K562 (cell line): ENCODE data around the gene CMTM4. TPM values are rescaled to one million over a fixed set of nuclear protein-coding genes. Genes with fewer than 3 reads are reported as not detected.

ENCODE experiments used
- ARNT ChIP-seq, 2 experiments: fragments of 450-650 bp; IDR thresholded peaks; 2 replicates each; pipeline ENCODE4 v1.6.1; 2016; ENCODE audit warnings: mild to moderate bottlenecking in 1 of 2
- BCOR ChIP-seq: fragments of 450-650 bp; IDR thresholded peaks from 2 replicates; pipeline ENCODE4 v1.6.1; 2016
- EP400 ChIP-seq: fragments of 450-650 bp; IDR thresholded peaks from 2 replicates; pipeline ENCODE4 v1.6.1; 2017; ENCODE audit warnings: antibody characterized with exemption, mild to moderate bottlenecking, moderate library complexity
- EWSR1 ChIP-seq: fragments of 450-650 bp; IDR thresholded peaks from 2 replicates; pipeline ENCODE4 v1.6.1; 2018; ENCODE audit warnings: borderline replicate concordance, mild to moderate bottlenecking, low read depth, moderate library complexity; ENCODE audit not compliant: partially characterized antibody
- GATAD2A ChIP-seq: fragments of 450-650 bp; IDR thresholded peaks from 2 replicates; pipeline ENCODE4 v1.6.1; 2017
- HDAC6 ChIP-seq: IDR thresholded peaks from 2 replicates; pipeline ENCODE4 v1.6.1; 2012; ENCODE audit warnings: low read depth, mild to moderate bottlenecking, control low read depth, inconsistent platforms, low read length, moderate library complexity
- NFRKB ChIP-seq: fragments of 450-650 bp; IDR thresholded peaks from 2 replicates; pipeline ENCODE4 v1.6.1; 2016; ENCODE audit warnings: low read depth
- RFX1 ChIP-seq: fragments of 450-650 bp; IDR thresholded peaks from 2 replicates; pipeline ENCODE4 v1.6.1; 2016; ENCODE audit warnings: mild to moderate bottlenecking, moderate library complexity
- SAP30 ChIP-seq: fragments of 200-600 bp; sonication (generic); IDR thresholded peaks from 2 replicates; pipeline ENCODE4 v1.6.1; 2012; ENCODE audit warnings: borderline replicate concordance, low read depth, mild to moderate bottlenecking, moderate library complexity, low read length, control low read depth, inconsistent platforms; ENCODE audit not compliant: insufficient read depth, poor library complexity, severe bottlenecking
- SMAD4 ChIP-seq: fragments of 250-450 bp; sonication (Bioruptor Pico); conservative IDR thresholded peaks from 2 replicates; pipeline ENCODE4 v1.8.0; 2021; ENCODE audit warnings: inconsistent platforms, mild to moderate bottlenecking, moderate library complexity
- TAF7 ChIP-seq: fragments of 450-650 bp; IDR thresholded peaks from 2 replicates; pipeline ENCODE4 v1.6.1; 2016; ENCODE audit warnings: missing genetic modification characterization, missing compliant biosample characterization
- YBX1 ChIP-seq: fragments of 450-650 bp; IDR thresholded peaks from 2 replicates; pipeline ENCODE4 v1.7.1; 2016; ENCODE audit warnings: mild to moderate bottlenecking
- ZKSCAN3 ChIP-seq: fragments of 250-450 bp; sonication (Bioruptor Pico); IDR thresholded peaks from 2 replicates; pipeline ENCODE4 v1.4.0; 2020
- ZNF384 ChIP-seq: IDR thresholded peaks from 2 replicates; pipeline ENCODE4 v1.6.1; 2012; ENCODE audit warnings: low read depth, low read length, improper control_type of control experiment
- polyA plus RNA-seq, 8 experiments: library from polyadenylated mRNA; depleted of rRNA in 4 of 8; stranded (reverse) in 5 of 8; unstranded in 3 of 8; fragments of >200 nt; fragmentation: Nextera tagmentation in 2 of 8; fragmentation: Illumina TruSeq in 1 of 8; extraction: Ambion mirVana in 2 of 8; extraction: Trizol in 1 of 8; gene quantifications; 2 replicates each; pipeline versions ENCODE4 v1.2.1 to v1.2.3, GENCODE V29; 2011 to 2014; ENCODE audit warnings: inconsistent platforms in 1 of 8, missing spikeins in 1 of 8
- total RNA-seq, 7 experiments: library from RNA; depleted of rRNA in 6 of 7; stranded (reverse); fragments of >200 nt in 6 of 7; fragmentation: Illumina TruSeq in 2 of 7; extraction: Trizol in 2 of 7; gene quantifications; 2 replicates each; pipeline versions ENCODE4 v1.2.1 to v1.2.3, GENCODE V29; 2011 to 2021; ENCODE audit warnings: low replicate concordance in 1 of 7
- TF ChIP-seq, protein P1 (sequence below): IDR thresholded peaks from 3 replicates; pipeline ENCODE4 v1.6.1; 2011; ENCODE audit warnings: borderline replicate concordance, mild to moderate bottlenecking, moderate library complexity; ENCODE audit not compliant: insufficient read length; ENCODE audit errors: extremely low read depth
- TF ChIP-seq, protein P2 (sequence below), 2 experiments: IDR thresholded peaks in 1 of 2; conservative IDR thresholded peaks in 1 of 2; 2 replicates each; pipeline ENCODE4 v1.6.1; 2016; ENCODE audit warnings: low read depth in 2 of 2, mild to moderate bottlenecking in 1 of 2, missing compliant biosample characterization in 1 of 2, missing genetic modification characterization in 1 of 2, moderate library complexity in 1 of 2
- TF ChIP-seq, protein P3 (sequence below): fragments of 450-650 bp; IDR thresholded peaks from 2 replicates; pipeline ENCODE4 v1.6.1; 2017; ENCODE audit warnings: mild to moderate bottlenecking, moderate library complexity
- TF ChIP-seq, protein P4 (sequence below): sonication (generic); formaldehyde crosslinking; IDR thresholded peaks from 2 replicates; pipeline ENCODE4 v1.8.1; 2023; ENCODE audit warnings: mild to moderate bottlenecking, missing genetic modification reagents

CMTM4 gene
- total and polyA plus RNA-seq, 9 of the 15 experiments (the other 6 are each of a cell fraction or from before 2014, with no cell fraction given): 2.0 to 21.3 (median 12.5) TPM

DNA sequence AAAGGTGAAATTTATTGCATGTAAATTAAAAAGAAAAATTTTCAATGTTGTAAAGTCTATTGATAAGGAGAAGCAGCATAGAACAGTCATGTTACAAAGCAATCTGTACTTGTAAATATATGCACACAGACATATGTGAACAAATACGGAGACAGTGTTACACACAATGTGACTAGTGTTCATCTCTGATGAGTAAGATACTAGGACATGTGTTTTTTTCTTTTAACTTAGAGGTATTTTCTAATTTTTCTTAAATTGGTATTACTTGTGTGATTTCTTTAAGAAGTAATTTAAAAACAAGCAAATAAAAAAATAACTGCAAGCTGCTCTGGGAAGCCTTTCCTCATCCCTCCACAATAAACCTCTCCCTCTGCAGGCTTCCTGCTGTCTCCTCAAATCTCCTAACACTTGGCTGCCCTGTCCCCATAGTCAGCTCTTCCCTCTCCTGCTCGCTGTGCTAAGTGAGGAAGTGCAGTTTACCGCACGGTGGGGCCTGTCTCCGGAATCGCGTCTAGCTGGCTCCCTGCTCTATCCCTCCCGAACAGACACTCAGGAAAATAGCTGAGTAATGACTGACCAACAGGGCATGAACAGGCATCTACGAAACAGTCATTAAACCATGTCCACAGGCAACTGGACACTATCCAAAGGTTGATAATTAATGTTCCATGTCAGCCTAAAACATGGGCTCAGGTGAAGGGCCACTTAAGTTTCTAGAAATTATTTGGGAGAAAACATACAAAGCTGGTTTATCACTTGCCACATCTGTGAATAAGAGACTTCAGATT lies 35.9 kb downstream of the CMTM4 start (continued):
- no peak for TF ChIP-seq HDAC6
- TF ChIP-seq GATAD2A: no peak
- no peak for TF ChIP-seq EWSR1
- TF ChIP-seq SAP30: no peak
- no peak for TF ChIP-seq ZKSCAN3 (CRISPR knock-in tag)
- TF ChIP-seq, protein P1, sequence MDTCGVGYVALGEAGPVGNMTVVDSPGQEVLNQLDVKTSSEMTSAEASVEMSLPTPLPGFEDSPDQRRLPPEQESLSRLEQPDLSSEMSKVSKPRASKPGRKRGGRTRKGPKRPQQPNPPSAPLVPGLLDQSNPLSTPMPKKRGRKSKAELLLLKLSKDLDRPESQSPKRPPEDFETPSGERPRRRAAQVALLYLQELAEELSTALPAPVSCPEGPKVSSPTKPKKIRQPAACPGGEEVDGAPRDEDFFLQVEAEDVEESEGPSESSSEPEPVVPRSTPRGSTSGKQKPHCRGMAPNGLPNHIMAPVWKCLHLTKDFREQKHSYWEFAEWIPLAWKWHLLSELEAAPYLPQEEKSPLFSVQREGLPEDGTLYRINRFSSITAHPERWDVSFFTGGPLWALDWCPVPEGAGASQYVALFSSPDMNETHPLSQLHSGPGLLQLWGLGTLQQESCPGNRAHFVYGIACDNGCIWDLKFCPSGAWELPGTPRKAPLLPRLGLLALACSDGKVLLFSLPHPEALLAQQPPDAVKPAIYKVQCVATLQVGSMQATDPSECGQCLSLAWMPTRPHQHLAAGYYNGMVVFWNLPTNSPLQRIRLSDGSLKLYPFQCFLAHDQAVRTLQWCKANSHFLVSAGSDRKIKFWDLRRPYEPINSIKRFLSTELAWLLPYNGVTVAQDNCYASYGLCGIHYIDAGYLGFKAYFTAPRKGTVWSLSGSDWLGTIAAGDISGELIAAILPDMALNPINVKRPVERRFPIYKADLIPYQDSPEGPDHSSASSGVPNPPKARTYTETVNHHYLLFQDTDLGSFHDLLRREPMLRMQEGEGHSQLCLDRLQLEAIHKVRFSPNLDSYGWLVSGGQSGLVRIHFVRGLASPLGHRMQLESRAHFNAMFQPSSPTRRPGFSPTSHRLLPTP: no peak
- TF ChIP-seq RFX1: no peak
- TF ChIP-seq TAF7 (tag): no peak
- TF ChIP-seq, protein P2, sequence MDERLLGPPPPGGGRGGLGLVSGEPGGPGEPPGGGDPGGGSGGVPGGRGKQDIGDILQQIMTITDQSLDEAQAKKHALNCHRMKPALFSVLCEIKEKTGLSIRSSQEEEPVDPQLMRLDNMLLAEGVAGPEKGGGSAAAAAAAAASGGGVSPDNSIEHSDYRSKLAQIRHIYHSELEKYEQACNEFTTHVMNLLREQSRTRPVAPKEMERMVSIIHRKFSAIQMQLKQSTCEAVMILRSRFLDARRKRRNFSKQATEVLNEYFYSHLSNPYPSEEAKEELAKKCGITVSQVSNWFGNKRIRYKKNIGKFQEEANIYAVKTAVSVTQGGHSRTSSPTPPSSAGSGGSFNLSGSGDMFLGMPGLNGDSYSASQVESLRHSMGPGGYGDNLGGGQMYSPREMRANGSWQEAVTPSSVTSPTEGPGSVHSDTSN (CRISPR knock-in tag; IDR thresholded peaks at IDR 0.05; ENCODE audit: low read depth): no peak
- TF ChIP-seq, protein P2 (tag; conservative IDR thresholded peaks at IDR 0.05; ENCODE audit: low read depth): peak; percentile 76
- TF ChIP-seq, protein P3, sequence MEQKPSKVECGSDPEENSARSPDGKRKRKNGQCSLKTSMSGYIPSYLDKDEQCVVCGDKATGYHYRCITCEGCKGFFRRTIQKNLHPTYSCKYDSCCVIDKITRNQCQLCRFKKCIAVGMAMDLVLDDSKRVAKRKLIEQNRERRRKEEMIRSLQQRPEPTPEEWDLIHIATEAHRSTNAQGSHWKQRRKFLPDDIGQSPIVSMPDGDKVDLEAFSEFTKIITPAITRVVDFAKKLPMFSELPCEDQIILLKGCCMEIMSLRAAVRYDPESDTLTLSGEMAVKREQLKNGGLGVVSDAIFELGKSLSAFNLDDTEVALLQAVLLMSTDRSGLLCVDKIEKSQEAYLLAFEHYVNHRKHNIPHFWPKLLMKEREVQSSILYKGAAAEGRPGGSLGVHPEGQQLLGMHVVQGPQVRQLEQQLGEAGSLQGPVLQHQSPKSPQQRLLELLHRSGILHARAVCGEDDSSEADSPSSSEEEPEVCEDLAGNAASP: no peak
- peak; percentile 78 for TF ChIP-seq SMAD4 (CRISPR knock-in tag)
- TF ChIP-seq EP400: peak; percentile 56; the same call in 1 of the 2 replicates
- TF ChIP-seq BCOR: peak; percentile 48; the same call in 1 of the 2 replicates
- TF ChIP-seq YBX1: no peak
- 0 out of 2 replicates have a peak, but pooled peaks have one; percentile 20 for TF ChIP-seq NFRKB
- TF ChIP-seq, protein P4, sequence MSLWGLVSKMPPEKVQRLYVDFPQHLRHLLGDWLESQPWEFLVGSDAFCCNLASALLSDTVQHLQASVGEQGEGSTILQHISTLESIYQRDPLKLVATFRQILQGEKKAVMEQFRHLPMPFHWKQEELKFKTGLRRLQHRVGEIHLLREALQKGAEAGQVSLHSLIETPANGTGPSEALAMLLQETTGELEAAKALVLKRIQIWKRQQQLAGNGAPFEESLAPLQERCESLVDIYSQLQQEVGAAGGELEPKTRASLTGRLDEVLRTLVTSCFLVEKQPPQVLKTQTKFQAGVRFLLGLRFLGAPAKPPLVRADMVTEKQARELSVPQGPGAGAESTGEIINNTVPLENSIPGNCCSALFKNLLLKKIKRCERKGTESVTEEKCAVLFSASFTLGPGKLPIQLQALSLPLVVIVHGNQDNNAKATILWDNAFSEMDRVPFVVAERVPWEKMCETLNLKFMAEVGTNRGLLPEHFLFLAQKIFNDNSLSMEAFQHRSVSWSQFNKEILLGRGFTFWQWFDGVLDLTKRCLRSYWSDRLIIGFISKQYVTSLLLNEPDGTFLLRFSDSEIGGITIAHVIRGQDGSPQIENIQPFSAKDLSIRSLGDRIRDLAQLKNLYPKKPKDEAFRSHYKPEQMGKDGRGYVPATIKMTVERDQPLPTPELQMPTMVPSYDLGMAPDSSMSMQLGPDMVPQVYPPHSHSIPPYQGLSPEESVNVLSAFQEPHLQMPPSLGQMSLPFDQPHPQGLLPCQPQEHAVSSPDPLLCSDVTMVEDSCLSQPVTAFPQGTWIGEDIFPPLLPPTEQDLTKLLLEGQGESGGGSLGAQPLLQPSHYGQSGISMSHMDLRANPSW (CRISPR knock-in tag): no peak
- TF ChIP-seq ARNT (IDR thresholded peaks at IDR 0.05): no peak
- no peak for TF ChIP-seq ZNF384
